ENCODE results near the gene SERINC5.
"Not testable (repeated sequence)": the region's sequence is repeated elsewhere in the genome, so short reads cannot be mapped to it uniquely, and the experiment has no call there.

The SERINC5 gene

GRCh38 chr5:80225934-80226326 lies 29.9 kb downstream of the SERINC5 start:
- no peak for DNase-seq

- no peak for DNase-seq
Observed at GRCh38 chr5:80225189-80225933, 30.5 kb downstream of the SERINC5 start.

- DNase-seq = no peak
Observed at GRCh38 chr5:80223561-80223960, 32.3 kb downstream of the SERINC5 start.

- DNase-seq = no peak
Observed at GRCh38 chr5:80220245-80220897, 35.5 kb downstream of the SERINC5 start.

GRCh38 chr5:80219391-80219790 lies 36.5 kb downstream of the SERINC5 start:
- DNase-seq = no peak

- DNase-seq = no peak
Observed at GRCh38 chr5:80217667-80218066, 38.2 kb downstream of the SERINC5 start.

- no peak for DNase-seq
Observed at GRCh38 chr5:80216753-80217596, 38.9 kb downstream of the SERINC5 start.

GRCh38 chr5:80216096-80216495 lies 39.8 kb downstream of the SERINC5 start:
- no peak for DNase-seq

GRCh38 chr5:80215523-80215922 lies 40.3 kb downstream of the SERINC5 start:
- DNase-seq = no peak

GRCh38 chr5:80213466-80213865 lies 42.4 kb downstream of the SERINC5 start:
- DNase-seq = no peak

GRCh38 chr5:80212171-80212667 lies 43.6 kb downstream of the SERINC5 start:
- DNase-seq = no peak

GRCh38 chr5:80211327-80211726 lies 44.5 kb downstream of the SERINC5 start:
- DNase-seq = no peak

GRCh38 chr5:80210014-80210413 lies 45.8 kb downstream of the SERINC5 start:
- no peak for DNase-seq

- no peak for DNase-seq
Observed at GRCh38 chr5:80208381-80208780, 47.5 kb downstream of the SERINC5 start.

- DNase-seq = no peak
Observed at GRCh38 chr5:80207832-80208231, 48.0 kb downstream of the SERINC5 start.

GRCh38 chr5:80206282-80206681 lies 49.6 kb downstream of the SERINC5 start:
- DNase-seq = no peak

- no peak for DNase-seq
Observed at GRCh38 chr5:80205846-80206245, 50.0 kb downstream of the SERINC5 start.

GRCh38 chr5:80204808-80205614 lies 50.8 kb downstream of the SERINC5 start:
- DNase-seq = no peak

GRCh38 chr5:80201763-80202162 lies 54.1 kb downstream of the SERINC5 start:
- not testable (repeated sequence) for DNase-seq

- no peak for DNase-seq
Observed at GRCh38 chr5:80198920-80199319, 56.9 kb downstream of the SERINC5 start.

- DNase-seq = no peak
Observed at GRCh38 chr5:80198399-80198798, 57.4 kb downstream of the SERINC5 start.

- DNase-seq = no peak
Observed at GRCh38 chr5:80195837-80196400, 59.9 kb downstream of the SERINC5 start.

All from eye (tissue), 1 donor.